Left ventricle myocardium inferior (tissue), 1 donor: ENCODE results near the gene PIK3R6. TPM values are rescaled to one million over a fixed set of nuclear protein-coding genes. Genes with fewer than 3 reads are reported as not detected.

Source experiments
- DNase-seq: peaks from one replicate; pipeline ENCODE4 v3.0.0-alpha.2; 2020
- H3K27ac ChIP-seq: fragments of 200-600 bp; replicated peaks from 2 replicates; pipeline ENCODE4 v1.8.0; 2021
- H3K27me3 ChIP-seq: fragments of 200-600 bp; 2 replicates; pipeline ENCODE4 v1.8.0; 2021; ENCODE audit warnings: low read depth
- H3K36me3 ChIP-seq: fragments of 200-600 bp; 2 replicates; pipeline ENCODE4 v1.8.0; 2021
- H3K4me1 ChIP-seq: fragments of 200-600 bp; 2 replicates; pipeline ENCODE4 v1.8.0; 2021
- H3K4me3 ChIP-seq: fragments of 200-600 bp; 2 replicates; pipeline ENCODE4 v1.8.0; 2021; ENCODE audit warnings: mild to moderate bottlenecking, moderate library complexity
- H3K9me3 ChIP-seq: fragments of 200-600 bp; replicated peaks from 2 replicates; pipeline ENCODE4 v1.8.0; 2021
- CTCF ChIP-seq: fragments of 200-600 bp; IDR thresholded peaks from 2 replicates; pipeline ENCODE4 v1.8.0; 2021; ENCODE audit warnings: antibody characterized with exemption, mild to moderate bottlenecking, borderline replicate concordance
- intact Hi-C: fragments of 100-400 bp; cut with micrococcal nuclease; formaldehyde crosslinking; loops from one replicate; pipeline ENCODE4 v1.11.0; 2022
- total RNA-seq: library from RNA; stranded (reverse); fragmentation: NEBNext Ultra II Directional; extraction: Animal tissue kit (Norgen Biotek cat#: 25700); gene quantifications from one replicate; pipeline ENCODE4 v1.2.1, GENCODE V29; 2021
- donor health status: DM: no; HTN: yes; CAD: no; lungs with severe emphysema.

The PIK3R6 gene
- total RNA-seq, 1 donor from 2014 or later, result 1.2 TPM

DNA sequence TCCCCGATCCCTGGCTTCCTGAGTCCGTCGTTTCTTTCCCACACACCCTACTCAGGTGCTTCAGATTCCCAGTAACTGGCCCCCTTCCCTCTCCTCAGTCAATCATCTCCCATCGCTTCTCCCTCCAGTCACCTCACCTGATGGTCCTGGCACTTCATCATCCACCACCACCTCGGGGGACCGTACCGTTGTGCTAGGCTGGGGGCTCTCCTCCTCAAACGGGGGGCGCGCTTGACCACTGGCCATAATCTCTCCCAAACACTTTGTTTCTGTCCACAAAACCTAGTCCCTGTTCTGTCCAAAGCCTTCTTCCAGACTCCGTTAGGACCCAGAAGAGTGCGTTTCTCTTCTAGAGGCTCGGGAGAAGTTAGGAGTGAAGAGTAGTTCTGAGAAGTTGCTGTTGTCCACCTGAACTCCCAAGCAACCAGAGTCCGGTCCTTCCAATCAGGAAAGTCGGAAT lies 109.3 kb downstream of the PIK3R6 start, which contains the start of gene SPDYE4:
Gene SPDYE4 (minus strand): TSS at position 410 of the 460 bp plus-strand sequence. CDS start 164 bp downstream, at position 246.
- intact Hi-C loops, result no loop called here
- TF ChIP-seq CTCF, result no peak

GRCh38 chr17:8757189-8757588 lies 110.3 kb downstream of the PIK3R6 start:
- intact Hi-C loops, result no loop called here
- no peak overlapping the region for H3K4me3 ChIP-seq
- TF ChIP-seq CTCF, result no peak
- H3K36me3 ChIP-seq, result no peaks in the 10 kb centered on the region
- H3K4me1 ChIP-seq, result no peaks in the 10 kb centered on the region
- no peak overlapping the region for H3K27ac ChIP-seq
- H3K9me3 ChIP-seq, result no peaks in the 10 kb centered on the region
- peaks cover 37% of the 10 kb centered on the region for H3K27me3 ChIP-seq
- no peak for DNase-seq

More for the DNA sequence above, 109.3 kb downstream of the PIK3R6 start, which contains the start of gene SPDYE4:
- DNase-seq, result no peak
- Histone ChIP-seq H3K27me3 (peaks cover 37% of the 10 kb centered on the region), H3K9me3 (no peaks in the 10 kb centered on the region), H3K36me3 (no peaks in the 10 kb centered on the region), H3K4me3 (no peak within 1 kb of the TSS), H3K4me1 (no peaks in the 10 kb centered on the region), H3K27ac (no peak within 1 kb of the TSS)

GRCh38 chr17:8755590-8756255 lies 111.8 kb downstream of the PIK3R6 start:
- intact Hi-C loops, result no loop called here
- Histone ChIP-seq H3K9me3 (no peaks in the 10 kb centered on the region), H3K36me3 (no peaks in the 10 kb centered on the region), H3K27me3 (peaks cover 37% of the 10 kb centered on the region), H3K4me1 (peaks cover 10% of the 10 kb centered on the region), H3K27ac (no peak overlapping the region), H3K4me3 (no peak overlapping the region)
- TF ChIP-seq CTCF, result no peak
- no peak for DNase-seq

GRCh38 chr17:8754890-8755289 lies 112.6 kb downstream of the PIK3R6 start:
- Histone ChIP-seq H3K36me3 (no peaks in the 10 kb centered on the region), H3K27ac (no peak overlapping the region), H3K4me3 (no peak overlapping the region), H3K4me1 (peaks cover 10% of the 10 kb centered on the region), H3K9me3 (no peaks in the 10 kb centered on the region), H3K27me3 (peaks cover 37% of the 10 kb centered on the region)
- DNase-seq, result no peak
- no peak for TF ChIP-seq CTCF
- intact Hi-C loops, result no loop called here

GRCh38 chr17:8753976-8754440 lies 113.5 kb downstream of the PIK3R6 start:
- DNase-seq, result no peak
- Histone ChIP-seq H3K27me3 (peaks cover 37% of the 10 kb centered on the region), H3K4me1 (peaks cover 10% of the 10 kb centered on the region), H3K9me3 (no peaks in the 10 kb centered on the region), H3K36me3 (no peaks in the 10 kb centered on the region), H3K27ac (no peak overlapping the region), H3K4me3 (no peak overlapping the region)
- TF ChIP-seq CTCF, result no peak
- intact Hi-C loops, result no loop called here
